Urinary bladder (tissue), 4 donors: ENCODE results near the gene SLC6A5. TPM values are rescaled to one million over a fixed set of nuclear protein-coding genes. Genes with fewer than 3 reads are reported as not detected.
"Not testable (repeated sequence)": the region's sequence is repeated elsewhere in the genome, so short reads cannot be mapped to it uniquely, and the experiment has no call there.

Experiments used
- DNase-seq: peaks from one replicate; pipeline ENCODE4 v3.0.0-alpha.2; 2015; ENCODE audit errors: extremely low spot score
- H3K27ac ChIP-seq: one replicate; pipeline ENCODE4 v1.5.1; 2013; ENCODE audit warnings: low read depth, mild to moderate bottlenecking, moderate library complexity
- H3K36me3 ChIP-seq: one replicate; pipeline ENCODE4 v1.6.1; 2013; ENCODE audit warnings: mild to moderate bottlenecking, moderate library complexity; ENCODE audit not compliant: insufficient read depth
- H3K4me1 ChIP-seq: one replicate; pipeline ENCODE4 v1.6.1; 2013; ENCODE audit warnings: mild to moderate bottlenecking, moderate library complexity; ENCODE audit not compliant: insufficient read depth
- H3K4me3 ChIP-seq: one replicate; pipeline ENCODE4 v1.5.1; 2013; ENCODE audit warnings: low read depth, low read length
- WGBS: extraction: QIAGEN DNeasy Blood & Tissue Kit; methylation state at CpG from one replicate; pipeline ENCODE4 v1.1.7; 2013; 5-methylcytosine and 5-hydroxymethylcytosine counted together
- polyA plus RNA-seq: library from polyadenylated mRNA; stranded (reverse); fragments of 200-250 nt; gene quantifications from one replicate; pipeline ENCODE4 v1.2.3, GENCODE V29; 2013
- total RNA-seq: library from RNA; depleted of rRNA; stranded (reverse); fragments of >200 nt; gene quantifications from one replicate; pipeline ENCODE4 v1.2.3, GENCODE V29; 2014
- donor health status: healthy with polysubstance abuse.
- donor health status: healthy.

Gene SLC6A5
- total RNA-seq (not detected), polyA plus RNA-seq (not detected)

DNA sequence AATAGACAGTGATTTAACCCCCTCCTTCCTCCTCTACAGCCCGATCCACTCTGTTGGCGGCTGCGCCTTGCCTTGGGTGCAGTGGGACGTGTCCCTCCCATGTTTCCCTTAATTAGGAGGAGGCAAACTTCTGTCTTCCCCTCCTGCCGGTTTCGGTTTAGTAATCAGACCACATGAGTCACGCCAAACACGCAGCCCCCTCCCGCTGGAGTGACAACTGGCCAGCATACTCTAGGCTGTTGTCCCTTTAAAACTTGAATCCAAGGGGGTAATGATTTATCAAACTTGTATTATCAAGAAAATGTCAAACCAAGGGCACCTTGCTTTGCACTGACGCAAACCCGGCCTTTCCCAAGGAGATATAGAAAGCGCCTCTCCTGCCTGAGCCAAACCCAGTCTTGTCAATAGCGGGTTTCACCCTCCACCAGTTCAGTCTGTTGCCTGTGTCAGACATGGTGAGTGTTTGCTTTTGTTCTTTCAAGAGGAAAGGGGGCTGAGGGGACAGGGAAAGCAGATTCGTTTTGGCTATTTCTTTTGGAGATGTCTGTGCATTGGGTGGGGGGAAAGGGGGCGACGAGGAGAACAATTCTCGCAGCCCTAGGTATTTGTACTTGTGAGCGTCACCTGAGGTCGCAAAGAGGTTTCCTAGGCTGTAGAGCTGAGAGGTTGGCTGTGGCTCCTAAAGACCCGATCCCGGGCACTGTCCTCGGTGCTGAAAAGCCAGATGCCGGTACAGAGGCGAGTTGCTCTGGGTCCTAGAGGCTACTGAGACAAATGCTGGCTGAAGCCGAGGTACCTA, at the start of gene SLC6A5:
TSS of gene SLC6A5 (plus strand) at position 388 of the 799 bp plus-strand sequence. CDS start at position 453, 65 bp downstream.
- no peak within 1 kb of the TSS for H3K27ac ChIP-seq
- WGBS, result 6% methylated on average over 25 of the region's 25 CpGs
- no peak within 1 kb of the TSS for H3K4me3 ChIP-seq
- no peaks in the 10 kb centered on the region for H3K36me3 ChIP-seq
- H3K4me1 ChIP-seq, result no peaks in the 10 kb centered on the region
- DNase-seq, result no peak

DNA sequence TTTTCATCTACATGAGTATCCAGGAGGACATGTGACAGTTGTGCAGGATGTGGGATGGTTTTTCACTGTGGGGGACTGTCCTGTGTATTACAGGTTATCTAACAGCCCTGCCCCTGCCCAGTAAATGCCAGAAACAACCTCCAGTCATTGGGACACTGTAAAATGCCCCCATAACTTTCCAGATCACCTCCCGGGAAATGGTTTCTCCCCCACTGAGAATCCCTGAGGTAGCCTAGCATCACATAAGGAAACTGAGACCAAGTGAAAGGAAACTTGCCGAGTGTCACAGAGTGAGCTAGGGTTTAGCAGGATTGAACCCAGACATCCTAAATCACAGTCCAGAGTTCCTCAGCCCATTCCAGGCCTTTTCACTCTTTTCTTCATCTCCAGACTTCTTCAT, 48.3 kb upstream of the SLC6A5 start:
- Histone ChIP-seq H3K27ac (no peak overlapping the region), H3K36me3 (no peaks in the 10 kb centered on the region), H3K4me1 (no peaks in the 10 kb centered on the region), H3K4me3 (no peak overlapping the region)
- WGBS, result 47% methylated on average over 2 of the region's 2 CpGs
- DNase-seq, result no peak

DNA sequence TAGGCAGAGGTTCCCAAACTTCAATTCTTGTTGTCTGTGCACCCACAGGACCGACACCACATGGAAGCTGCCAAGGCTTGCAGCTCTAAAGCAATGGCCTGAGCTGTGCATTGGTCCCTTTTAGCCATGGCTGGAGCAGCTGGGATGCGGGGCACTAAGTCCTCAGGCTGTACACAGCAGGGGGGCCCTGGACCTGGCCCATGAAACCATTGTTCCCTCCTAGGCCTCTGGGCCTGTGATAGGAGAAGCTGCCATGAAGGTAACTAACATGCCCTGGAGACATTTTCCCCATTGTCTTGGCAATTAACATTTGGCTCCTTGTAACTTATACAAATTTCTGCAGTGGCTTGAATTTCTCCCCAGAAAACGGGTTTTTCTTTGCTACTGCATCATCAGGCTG, 43.6 kb upstream of the SLC6A5 start:
- 61% methylated on average over 3 of the region's 3 CpGs for WGBS
- H3K27ac ChIP-seq, result no peak overlapping the region

DNA sequence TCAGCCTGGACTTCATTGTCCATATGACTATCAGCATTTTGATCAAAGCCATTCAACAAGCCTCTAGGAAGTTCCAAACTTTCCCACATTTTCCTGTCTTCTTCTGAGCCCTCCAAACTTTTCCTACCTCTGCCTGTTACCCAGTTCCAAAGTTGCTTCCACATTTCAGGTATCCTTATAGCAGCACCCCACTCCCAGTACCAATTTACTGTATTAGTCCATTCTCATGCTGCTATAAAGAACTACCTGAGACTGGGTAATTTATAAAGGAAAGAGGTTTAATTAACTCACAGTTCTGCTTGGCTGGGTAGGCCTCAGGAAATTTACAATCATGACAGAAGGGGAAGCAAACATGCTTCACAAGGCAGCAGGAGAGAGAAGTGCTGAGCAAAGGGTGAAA, 43.0 kb upstream of the SLC6A5 start:
- not testable (repeated sequence) for H3K4me1 ChIP-seq, DNase-seq, H3K27ac ChIP-seq, H3K4me3 ChIP-seq, H3K36me3 ChIP-seq

More for the DNA sequence above, 43.6 kb upstream of the SLC6A5 start:
- no peak for DNase-seq
- Histone ChIP-seq H3K4me1 (no peaks in the 10 kb centered on the region), H3K4me3 (no peak overlapping the region), H3K36me3 (no peaks in the 10 kb centered on the region)

DNA sequence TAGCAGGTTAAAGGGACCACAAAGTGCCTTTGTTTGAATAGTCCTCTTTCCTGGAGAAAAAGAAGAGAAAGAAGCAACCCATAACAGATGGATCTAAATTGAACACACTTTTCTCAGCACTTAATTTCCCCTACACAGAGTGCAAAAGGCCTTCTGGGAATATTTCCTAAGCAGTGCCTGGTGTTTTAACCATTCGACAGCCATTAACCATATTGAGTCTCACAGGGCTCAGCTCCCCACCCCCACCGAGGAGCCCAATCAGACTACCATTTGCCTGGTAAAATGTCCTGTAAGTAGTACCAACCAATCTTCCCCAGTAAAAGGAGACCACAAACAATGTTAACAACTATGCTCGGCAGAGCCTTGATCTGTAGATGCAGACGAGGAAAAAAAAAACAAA, 40.7 kb upstream of the SLC6A5 start:
- no peak overlapping the region for H3K4me3 ChIP-seq
- whole genome bisulfite sequencing, result 83% methylated on average over 4 of the region's 4 CpGs
- H3K27ac ChIP-seq, result no peak overlapping the region
- no peaks in the 10 kb centered on the region for H3K36me3 ChIP-seq
- no peaks in the 10 kb centered on the region for H3K4me1 ChIP-seq
- no peak for DNase-seq

DNA sequence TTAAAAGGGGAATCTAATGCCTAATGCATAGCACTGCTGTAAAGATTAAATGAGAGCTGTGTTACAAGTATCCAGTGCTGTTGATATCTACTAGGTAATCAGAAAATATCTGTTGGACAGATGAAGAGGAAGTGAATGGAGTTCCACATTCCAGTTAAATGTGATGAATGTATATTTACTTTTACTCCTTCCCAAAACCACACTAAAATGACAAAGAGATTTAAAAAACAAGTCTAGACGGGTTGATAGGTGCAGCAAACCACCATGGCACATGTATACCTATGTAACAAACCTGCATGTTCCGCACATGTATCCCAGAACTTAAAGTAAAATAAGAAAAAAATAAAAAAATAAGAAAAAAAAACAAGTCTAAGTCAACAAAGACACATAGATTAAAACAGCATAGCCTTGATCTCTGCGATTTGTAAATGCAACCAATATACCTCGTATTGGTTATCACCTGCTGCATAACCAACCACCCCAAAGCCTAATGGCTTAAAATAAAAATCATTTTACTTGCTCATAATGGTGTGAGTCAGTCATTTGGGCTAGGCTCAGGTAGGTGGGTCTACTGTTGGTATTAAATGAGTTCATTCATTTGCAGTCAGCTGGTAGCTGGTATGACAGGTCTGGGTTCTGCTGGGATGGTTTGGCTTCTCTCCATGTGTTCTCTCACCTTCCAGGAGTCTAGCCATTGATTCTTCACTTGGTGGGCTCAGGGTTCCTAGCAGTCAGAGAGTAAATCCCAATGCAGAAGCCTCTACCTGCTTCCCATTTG, 39.7 kb upstream of the SLC6A5 start:
- Histone ChIP-seq H3K4me3 (no peak overlapping the region), H3K4me1 (no peaks in the 10 kb centered on the region), H3K36me3 (no peaks in the 10 kb centered on the region), H3K27ac (no peak overlapping the region)
- 76% methylated on average over 4 of the region's 4 CpGs for WGBS
- no peak for DNase-seq

DNA sequence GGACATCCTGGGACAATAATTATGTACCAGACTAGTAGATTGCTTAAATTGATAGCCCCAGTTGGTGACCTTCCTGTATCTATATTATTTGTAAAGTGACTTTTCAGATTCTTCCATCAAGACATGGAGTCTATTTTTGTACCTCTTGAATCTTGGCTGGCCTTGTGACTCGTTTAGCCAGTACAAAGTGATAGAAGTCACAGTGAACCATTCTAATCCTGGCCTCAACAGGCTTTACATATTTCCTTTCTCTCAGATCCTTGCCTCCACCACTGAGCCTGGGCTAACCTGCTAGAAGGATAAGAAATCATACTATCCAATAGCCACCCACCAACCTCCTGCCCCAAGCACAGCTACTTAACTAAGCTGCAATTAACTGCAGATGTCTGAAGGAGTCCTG, 37.5 kb upstream of the SLC6A5 start:
- H3K4me3 ChIP-seq, result no peak overlapping the region
- H3K27ac ChIP-seq, result no peak overlapping the region
- H3K4me1 ChIP-seq, result no peaks in the 10 kb centered on the region
- DNase-seq, result no peak
- H3K36me3 ChIP-seq, result no peaks in the 10 kb centered on the region
- WGBS, result 45% methylated on average over 1 of the region's 1 CpG

DNA sequence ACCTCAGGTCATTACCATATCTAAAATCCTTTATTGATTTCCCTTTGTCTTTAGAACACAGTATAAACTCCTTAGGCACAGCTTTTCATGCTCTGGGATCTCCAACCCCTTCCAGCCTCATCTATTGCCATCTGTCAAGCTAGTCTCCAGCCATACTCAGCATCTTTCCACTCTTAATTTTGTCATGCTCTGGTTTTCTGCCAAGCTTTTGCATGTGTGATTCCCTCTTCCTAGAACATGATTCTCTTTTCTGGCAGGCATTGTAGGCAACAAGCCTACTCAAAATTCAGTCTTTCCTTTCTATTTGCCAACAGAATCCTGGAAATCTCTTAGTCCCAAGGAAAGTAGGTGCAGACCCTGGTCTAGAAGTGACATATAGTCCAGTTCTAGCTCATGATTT, 35.5 kb upstream of the SLC6A5 start:
- Histone ChIP-seq H3K4me1 (no peaks in the 10 kb centered on the region), H3K27ac (no peak overlapping the region)
- DNase-seq, result no peak

DNA sequence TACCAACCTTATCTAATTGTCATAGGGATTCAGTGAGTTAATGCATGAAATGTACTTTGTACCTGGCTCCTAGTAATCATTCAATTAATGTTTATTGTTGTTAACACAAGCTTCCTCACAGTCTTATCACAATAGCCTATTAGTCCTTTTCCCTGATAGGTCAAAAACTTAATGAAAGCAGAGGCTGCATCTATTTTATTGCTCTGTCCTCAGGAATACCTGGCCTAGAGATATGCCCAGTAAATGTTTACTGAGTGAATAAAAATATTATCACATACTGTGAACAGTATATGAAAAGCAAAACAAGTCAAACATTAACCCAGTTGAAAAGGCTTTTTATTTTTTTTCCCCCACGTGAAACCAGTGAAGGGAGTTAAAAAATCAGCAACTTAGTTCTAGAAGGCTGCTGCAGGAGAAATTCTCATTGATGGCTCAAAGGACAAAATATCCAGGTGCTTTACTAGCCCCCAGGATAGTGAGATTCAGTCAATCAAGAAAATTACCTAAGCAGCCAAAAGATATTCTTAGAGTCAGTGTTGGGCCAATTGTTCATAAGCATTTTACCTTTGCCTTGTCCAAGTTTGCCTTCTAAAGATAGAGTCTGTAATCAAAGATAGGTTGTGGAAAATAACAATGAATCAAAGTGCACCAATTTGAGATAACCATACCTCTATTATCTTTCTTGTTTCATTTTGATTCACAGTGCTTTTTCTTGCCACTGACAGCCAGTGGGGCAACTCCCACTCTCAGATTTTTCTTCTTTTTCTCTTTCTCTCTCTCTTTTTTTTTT, 34.4 kb upstream of the SLC6A5 start:
- H3K4me1 ChIP-seq, result no peaks in the 10 kb centered on the region
- H3K36me3 ChIP-seq, result no peaks in the 10 kb centered on the region
- 65% methylated on average over 1 of the region's 1 CpG for WGBS
- H3K4me3 ChIP-seq, result no peak overlapping the region
- no peak for DNase-seq
- no peak overlapping the region for H3K27ac ChIP-seq

More for the DNA sequence above, 35.5 kb upstream of the SLC6A5 start:
- no peak overlapping the region for H3K4me3 ChIP-seq
- no peaks in the 10 kb centered on the region for H3K36me3 ChIP-seq

DNA sequence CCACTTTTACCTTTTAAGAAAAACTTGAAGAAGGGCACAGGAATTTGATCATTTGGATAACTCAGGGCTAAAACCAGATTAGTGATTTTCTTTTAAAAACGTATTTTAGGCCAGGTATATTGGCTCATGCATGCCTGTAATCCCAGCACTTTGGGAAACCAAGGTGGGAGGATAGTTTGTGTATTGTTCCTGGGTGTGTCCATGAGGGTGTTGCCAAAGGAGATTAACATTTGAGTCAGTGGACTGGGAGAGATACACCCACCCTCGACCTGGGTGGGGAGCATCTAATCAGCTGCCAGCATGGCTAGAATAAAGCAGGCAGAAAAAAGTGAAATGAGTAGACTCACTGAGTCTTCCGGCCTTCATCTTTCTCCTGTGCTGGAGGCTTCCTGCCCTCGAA, 33.3 kb upstream of the SLC6A5 start:
- not testable (repeated sequence) for H3K27ac ChIP-seq, DNase-seq, H3K4me1 ChIP-seq, H3K36me3 ChIP-seq, H3K4me3 ChIP-seq
- WGBS, result 53% methylated on average over 4 of the region's 4 CpGs

DNA sequence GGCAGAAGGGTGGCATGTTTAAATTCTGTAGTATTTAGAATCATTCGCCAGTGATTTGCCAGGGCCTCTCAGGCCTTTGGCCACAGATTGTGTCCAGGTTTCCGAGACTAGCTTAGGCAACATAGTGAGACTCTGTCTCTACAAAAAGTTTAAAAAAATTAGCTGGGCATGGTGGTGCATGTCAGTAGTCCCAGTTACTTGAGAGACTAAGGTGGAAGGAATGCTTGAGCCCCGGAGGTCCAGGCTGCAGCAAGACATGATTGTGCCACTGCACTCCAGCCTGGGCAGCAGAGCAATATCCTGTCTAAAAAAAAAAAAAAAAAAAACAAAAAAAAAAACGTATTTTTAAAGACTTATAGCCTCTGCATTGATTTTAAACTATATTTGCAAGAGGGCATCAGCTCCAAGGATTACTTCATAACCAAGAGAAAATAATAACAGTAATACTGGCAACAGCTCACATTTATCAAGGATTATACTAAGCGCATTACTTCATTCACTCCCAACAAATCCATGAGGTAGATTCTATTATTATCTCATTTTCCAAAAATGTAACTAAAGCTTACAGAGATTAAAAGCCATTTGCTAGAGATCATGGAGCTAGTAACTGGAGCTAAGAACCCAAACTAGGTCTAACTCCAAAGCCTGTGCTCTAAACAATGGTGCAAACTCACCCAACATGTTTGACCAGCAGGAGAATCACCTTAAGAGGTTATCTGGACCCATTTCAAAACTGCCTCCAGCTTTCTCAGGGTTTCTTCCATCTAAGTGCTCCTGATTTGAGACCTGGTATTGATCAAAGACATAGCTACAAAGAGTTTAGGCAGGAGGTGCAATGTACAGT, 32.6 kb upstream of the SLC6A5 start:
- Histone ChIP-seq H3K36me3 (no peaks in the 10 kb centered on the region), H3K4me3 (no peak overlapping the region), H3K27ac (no peak overlapping the region), H3K4me1 (no peaks in the 10 kb centered on the region)
- WGBS, result 62% methylated on average over 5 of the region's 5 CpGs
- DNase-seq, result no peak

DNA sequence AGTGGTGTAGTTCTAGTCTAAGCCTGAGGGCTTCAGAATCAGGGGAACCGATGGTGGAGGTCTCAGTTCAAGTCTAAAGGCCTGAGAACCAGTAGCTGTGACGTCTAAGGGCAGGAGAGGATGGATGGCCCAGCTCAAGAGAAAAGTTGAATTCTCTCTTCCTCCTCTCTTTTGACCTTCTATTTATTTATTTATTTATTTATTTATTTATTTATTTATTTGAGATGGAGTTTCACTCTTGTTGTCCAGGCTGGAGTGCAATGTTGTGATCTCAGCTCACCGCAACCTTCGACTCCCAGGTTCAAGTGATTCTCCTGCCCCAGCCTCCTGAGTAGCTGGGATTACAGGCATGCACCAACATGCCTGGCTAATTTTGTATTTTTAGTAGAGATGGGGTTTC, 19.7 kb upstream of the SLC6A5 start:
- H3K4me1 ChIP-seq, H3K27ac ChIP-seq, H3K36me3 ChIP-seq, H3K4me3 ChIP-seq, DNase-seq: not testable (repeated sequence)
- 85% methylated on average over 4 of the region's 4 CpGs for WGBS

DNA sequence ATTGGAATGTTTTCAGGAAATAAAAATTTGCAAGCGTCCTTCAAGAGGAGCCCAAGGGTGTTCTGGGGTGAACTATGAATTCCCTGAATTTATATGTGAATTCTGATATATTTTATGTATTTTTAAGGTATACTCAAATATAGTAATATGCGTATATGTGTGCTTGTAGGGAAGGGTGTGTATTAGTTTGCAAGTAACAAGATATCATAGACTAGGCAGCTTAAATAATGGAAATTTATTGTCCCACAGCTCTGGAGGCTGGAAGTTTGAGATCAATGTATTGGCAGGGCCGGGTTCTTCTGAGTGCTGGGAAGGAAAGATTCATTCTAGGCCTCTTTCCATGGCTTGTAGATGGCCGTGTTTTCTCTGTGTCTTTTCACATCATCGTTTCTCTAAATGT, 16.2 kb upstream of the SLC6A5 start:
- no peak for DNase-seq
- H3K4me3 ChIP-seq, result no peak overlapping the region
- no peaks in the 10 kb centered on the region for H3K4me1 ChIP-seq
- H3K27ac ChIP-seq, result no peak overlapping the region
- no peaks in the 10 kb centered on the region for H3K36me3 ChIP-seq
- 64% methylated on average over 5 of the region's 5 CpGs for WGBS
